Stimulated activated CD4-positive, alpha-beta T cell treated with anti-CD3 and anti-CD28 coated beads, Interleukin-4, amount 100 ng/mL, for 48 hours (primary cell): ENCODE results near the gene ZNF787.
"Not testable (repeated sequence)": the region's sequence is repeated elsewhere in the genome, so short reads cannot be mapped to it uniquely, and the experiment has no call there.

Source experiments
- DNase-seq, 2 donors: peaks; one replicate each; pipeline ENCODE4 v3.0.0-alpha.2; 2020; ENCODE audit warnings: low read depth in 2 of 2

ZNF787 gene

DNA sequence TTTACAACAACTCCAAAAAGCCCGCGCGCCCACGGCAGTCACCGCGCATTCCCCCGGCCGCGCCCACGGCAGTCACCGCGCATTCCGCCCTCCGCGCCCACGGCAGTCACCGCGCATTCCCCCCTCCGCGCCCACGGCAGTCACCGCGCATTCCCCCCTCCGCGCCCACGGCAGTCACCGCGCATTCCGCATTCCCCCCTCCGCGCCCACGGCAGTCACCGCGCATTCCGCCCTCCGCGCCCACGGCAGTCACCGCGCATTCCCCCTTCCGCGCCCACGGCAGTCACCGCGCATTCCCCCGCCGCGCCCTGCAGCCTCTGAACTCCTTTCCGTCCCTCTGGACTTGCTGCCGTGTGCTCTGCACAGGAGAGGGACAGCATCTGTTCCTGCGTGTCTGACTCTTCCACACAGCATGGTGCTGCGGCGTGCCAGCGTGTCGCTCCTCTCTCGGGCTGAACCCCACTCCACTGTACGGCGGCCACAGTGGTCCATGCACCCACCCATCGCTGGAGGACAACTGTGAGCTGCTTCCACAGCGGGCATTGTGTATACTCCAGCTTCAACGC is 15.2 kb downstream of the ZNF787 start:
- not testable (repeated sequence) for DNase-seq

DNA sequence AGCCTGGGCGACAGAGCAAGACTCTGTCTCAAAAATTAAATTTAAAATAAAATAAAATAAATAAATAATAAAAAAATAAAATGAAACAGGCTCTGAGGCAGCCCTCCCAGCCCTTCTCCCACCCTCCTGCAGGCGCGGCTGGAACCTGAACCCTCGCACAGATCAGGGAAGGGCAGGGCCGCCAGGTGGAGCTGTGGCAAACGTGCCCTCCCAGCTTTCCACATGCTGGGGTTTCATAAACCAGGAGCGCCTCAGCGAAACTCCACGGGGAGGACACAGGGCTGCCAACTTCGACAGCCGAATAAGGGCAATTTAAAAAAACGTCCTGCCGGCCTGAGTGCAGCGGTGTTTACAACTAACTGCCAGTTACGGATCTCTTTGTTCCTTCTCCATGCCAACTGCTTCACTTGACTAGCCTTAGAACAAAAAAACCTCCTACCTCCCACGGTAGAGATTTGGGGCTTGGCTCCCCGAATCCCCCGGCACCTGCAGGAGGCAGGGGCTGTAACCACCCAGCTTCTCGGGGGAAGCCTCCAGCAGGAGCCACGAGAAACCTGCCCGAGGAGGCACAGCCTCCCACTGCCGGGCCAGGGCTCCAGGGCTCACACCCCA is 15.9 kb downstream of the ZNF787 start:
- peak; percentile 31 to 45 for DNase-seq

GRCh38 chr19:56104423-56104822 is 16.7 kb downstream of the ZNF787 start:
- DNase-seq = no peak

DNA sequence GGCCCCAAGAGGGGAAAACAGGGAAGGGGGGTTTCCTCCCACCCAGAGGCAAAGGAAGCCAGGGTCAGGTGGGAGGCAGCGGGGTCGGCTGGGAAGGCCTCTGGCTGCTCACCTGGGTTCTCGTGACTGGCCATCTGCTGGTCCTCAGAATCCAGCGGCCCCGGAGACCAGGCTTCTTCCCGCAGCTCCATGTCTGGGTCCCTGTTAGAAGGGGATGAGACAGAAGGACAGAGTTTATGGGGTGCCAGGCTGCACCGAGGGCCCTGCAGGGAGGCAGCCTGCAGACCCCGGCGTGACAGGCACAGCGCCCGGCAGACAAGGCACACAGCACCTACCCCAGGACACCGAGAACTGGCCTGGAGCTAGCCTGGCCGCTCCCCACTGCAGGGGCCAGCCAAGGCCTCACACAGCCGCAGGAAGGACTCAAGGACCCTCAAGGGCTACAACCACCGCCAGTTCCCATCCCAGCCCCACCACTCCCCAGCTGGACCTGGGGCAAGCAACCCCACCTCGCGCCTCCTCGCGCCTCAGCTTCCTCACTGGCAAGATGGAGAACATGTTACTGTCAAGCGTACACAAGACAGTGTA is 18.0 kb downstream of the ZNF787 start:
- DNase-seq = no peak

DNA sequence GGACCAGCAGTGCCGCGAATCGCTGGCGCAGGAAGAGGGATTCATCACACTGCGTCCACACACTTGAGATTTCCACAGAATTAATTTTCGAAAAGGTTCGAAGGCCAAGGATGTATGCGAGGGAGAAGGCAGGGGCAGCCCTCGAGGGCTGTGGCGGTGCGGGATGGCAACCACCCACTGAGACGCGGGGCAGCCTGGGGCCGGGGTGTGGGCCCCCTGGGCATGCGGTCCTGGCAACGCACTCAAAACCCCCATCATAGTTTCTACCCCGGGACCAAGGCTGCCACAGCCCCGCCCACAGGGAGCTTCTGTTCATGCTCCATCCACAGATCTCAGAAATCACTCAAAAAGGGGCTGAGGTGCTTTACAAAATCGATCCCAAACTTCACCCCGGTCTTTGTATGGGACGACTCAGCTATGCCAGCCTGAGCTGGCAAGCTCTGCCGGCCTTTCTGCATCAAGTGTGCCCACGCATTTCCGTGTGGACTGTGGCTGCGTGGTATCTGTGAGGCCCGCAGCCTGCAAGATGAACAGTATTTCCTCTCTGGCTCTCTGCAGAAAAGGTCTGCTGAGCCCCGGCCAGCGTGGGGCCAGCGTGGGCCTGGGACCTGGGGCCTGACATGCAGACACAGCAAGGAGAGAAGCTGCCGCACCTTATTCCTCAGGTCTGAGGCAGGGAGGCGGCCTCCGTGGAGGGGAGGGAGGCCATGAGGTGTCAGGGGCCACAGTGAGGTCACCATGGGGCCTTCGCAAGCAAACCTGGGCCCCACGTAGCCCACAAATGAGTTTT is 19.2 kb downstream of the ZNF787 start:
- no peak for DNase-seq

- DNase-seq = no peak
Observed at GRCh38 chr19:56101095-56101494, 20.0 kb downstream of the ZNF787 start.

- DNase-seq = no peak
Observed at GRCh38 chr19:56099638-56100539, 21.2 kb downstream of the ZNF787 start.

GRCh38 chr19:56098731-56099568 is 22.1 kb downstream of the ZNF787 start:
- no peak for DNase-seq

GRCh38 chr19:56098237-56098636 is 22.9 kb downstream of the ZNF787 start:
- DNase-seq = not testable (repeated sequence)

DNA sequence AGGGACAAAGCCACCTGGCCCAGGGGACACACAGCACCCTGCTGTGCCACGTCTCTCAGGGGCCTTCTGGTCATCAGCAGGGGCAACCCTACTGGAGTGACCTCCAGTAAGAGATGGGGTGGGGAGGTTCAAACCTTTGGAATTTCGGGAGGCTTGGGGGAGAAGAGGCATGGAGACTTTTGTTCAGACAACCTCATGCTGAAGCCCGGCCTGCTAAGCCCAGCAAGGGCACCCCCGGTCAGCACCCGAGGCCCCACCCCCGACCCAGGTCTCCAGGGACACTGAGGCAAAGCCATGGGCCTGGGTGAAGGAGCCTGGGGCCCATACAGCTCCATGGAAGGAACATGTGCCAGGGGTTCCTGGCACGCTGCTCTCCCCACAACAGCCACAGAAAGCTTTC is 23.3 kb downstream of the ZNF787 start:
- no peak for DNase-seq

DNA sequence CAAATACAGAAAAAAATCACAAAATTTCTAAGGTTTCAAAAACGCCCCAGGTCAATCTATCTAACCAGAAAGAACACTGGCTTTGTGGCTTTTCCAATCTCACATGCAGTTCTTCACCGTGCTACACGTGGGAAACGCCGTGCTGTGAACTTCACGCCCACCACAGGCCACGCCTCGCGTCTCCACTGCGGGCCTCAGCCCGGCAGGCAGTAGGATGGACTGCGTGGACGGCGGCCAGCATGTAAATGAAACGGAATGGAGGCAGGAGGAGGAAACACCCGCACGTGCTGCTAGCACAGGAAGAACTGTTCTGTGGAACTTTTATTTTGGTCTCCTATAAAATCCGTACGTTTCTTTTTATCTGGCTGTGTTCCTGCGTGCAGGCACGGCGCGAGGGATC is 23.8 kb downstream of the ZNF787 start:
- no peak for DNase-seq

DNA sequence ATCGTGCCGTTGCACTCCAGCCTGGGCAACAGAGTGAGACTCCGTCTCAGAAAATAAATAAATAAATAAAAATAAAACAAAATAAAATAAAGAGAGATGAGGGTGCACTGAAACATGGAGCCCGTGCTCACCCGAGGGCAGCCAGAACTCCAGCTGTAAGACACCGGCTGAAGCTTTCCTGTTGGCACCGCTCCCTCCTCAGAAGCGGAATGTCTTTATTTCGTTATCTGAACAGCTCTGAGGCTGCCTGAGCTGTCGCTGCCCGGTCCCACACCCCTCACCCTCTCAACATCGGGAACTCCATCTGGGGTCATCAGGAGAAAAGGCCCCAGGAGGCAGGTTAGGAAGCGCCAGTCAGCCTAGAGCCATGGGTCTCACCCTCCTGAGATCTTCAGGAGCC is 24.4 kb downstream of the ZNF787 start:
- DNase-seq = no peak

- DNase-seq = no peak
Observed at GRCh38 chr19:56094449-56094848, 26.6 kb downstream of the ZNF787 start.

GRCh38 chr19:56092685-56093631 is 28.1 kb downstream of the ZNF787 start:
- DNase-seq = no peak

- DNase-seq = no peak
Observed at GRCh38 chr19:56091751-56092546, 29.1 kb downstream of the ZNF787 start.

- no peak for DNase-seq
Observed at GRCh38 chr19:56091066-56091490, 30.0 kb downstream of the ZNF787 start.

GRCh38 chr19:56089344-56089743 is 31.8 kb downstream of the ZNF787 start:
- no peak for DNase-seq

DNA sequence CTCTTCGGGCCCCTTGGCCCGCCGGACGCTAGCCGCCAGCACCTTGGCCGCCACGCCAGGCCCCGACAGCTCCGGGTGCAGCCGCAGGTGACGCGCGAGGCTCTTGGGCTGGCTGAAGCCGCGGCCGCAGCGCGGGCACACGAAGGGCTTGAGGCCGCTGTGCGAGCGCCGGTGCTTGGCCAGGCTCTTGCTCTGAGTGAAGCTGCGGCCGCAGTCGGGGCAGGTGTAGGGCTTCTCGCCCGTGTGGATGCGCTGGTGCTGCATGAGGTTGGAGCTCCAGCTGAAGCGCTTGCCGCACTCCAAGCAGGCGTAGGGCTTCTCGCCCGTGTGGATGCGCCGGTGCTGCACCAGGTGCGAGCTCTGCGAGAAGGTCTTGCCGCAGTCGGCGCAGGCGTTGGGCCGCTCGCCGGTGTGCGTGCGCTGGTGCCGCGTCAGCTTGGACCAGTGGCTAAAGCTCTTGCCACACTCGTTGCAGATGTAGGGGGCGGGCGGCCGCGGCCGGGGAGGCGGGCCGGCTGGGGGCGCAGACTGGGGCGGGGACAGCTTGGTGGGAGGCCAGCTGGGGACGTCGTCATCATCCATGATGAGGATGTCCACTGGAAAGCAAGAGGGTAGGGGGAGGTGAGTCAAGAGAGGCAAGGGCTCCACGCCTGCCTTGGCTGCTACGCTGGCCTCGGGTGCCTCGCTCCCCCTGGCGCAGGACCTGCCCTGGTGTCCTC is 32.4 kb downstream of the ZNF787 start:
- no peak for DNase-seq
